HS-5 (cell line): ENCODE data around the gene GPR160.
"Not testable (repeated sequence)": the region's sequence is repeated elsewhere in the genome, so short reads cannot be mapped to it uniquely, and the experiment has no call there.

ENCODE experiments used
- DNase-seq: peaks from one replicate; pipeline ENCODE4 v3.0.0-alpha.2; 2012; ENCODE audit warnings: low read depth

GPR160 gene

DNA sequence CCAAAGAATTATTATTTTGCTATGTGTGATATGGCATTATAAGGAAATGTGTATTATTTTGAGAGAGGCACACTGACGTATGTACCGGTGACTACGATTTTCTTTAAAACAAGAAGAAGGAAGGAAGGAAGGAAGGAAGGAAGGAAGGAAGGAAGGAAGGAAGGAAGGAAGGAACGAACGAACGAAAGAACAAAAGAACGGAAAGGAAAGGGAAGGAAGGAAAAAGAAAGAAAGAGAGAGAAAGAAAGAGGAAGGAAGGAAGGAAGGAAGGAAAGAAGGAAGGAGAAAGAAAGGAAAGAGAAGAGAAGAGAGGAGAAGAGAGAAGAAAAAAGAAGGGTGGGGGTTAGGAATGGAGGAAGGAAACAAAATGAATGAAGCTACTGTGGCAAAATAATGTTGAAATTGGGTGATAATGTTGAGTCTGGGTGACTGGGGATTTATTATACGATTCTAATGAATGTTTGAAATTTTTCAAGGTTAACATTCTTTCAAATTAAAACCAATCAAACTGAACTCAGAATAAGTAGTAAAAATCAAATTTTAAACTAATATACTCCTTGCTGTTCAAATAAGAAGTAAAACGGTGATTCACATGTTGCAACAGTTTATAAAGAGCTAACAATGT lies 73.5 kb downstream of the GPR160 start:
- no peak for DNase-seq

DNA sequence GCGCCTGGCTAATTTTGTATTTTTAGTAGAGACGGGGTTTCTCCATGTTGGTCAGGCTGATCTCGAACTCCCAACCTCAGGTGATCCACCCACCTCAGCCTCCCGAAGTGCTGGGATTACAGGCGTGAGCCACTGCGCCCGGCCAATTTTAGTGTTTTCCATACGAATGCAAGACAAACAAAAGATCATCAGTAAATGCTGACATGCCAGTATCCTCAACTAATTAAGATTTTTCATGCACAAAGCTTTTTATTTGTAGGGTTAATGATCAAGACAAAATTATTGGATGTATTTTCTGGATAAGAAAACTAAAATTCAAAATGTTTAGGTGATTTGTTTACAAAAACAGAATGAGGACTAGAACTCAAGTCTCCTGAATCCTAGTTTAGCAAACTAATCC lies 76.4 kb downstream of the GPR160 start:
- not testable (repeated sequence) for DNase-seq

DNA sequence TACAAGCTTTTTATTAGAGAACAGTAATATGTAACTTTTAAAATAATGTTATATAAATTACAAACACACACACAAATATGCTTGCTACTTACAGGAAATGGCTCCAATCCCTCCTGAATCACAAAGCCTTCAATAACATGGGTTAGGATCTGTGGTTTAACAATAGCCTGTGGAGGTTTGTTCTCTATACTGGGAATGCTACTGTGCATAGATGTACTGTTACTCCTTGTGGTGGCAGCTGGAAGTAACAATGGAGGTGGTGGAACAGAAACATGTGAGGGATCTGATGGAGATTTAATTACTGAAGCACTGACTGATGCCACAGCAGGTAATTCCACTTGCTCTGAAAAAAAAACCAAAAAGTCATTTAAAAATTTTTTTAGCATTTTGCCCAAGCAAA lies 79.3 kb downstream of the GPR160 start:
- DNase-seq = no peak

DNA sequence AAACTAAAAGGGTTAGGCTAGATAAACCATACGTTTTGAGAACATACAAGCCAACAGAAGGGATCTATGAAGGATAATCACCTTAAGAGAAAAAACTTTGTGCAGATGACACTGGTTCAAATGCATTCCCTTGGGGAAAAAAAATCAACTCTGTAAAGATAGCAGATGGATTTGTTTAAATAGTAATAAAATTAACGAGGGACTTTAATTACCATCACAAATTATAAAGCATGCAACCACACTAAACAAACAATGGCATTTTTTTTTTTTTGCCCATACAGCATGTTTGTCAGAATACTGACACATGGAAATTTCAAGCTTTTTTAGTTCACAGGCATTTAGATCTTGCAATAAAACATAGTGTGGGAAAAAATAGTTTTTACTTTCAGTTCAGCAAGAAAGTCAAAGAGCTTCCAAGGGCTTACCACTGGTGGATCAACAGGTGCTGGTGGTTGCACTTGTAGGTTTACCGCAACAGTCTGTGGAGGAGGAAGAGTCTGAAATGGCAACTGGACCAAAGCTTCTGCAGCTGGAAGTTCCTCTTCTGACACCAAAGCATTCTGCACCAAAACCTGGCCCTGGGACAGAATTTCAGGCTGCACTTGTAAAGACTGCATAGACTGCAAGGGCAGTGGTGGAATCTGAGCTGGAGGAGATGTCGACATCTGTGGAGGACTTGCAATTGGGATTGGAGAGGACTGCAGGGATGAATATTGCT lies 90.6 kb downstream of the GPR160 start:
- DNase-seq = no peak

DNA sequence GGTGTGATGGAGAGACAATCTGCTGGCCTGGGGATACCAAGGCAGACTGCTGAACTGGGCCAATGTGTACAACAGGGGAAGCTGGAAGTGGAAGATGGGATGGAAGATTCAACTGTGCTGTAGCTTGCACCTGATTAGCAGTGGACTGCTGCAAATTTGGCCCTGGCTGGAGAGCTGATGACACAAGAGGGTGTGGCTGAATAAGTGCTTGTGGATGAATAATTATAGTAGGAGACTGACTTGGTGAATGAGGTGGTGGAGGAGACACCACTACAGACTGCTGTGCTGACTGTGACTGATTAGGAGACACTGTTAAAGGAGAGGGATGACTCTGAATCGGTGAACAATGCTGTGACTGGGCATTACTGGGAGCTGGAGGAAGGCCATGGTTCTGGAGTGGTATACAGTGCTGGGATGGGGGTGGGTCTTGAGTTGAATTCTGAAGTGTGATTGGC lies 91.2 kb downstream of the GPR160 start:
- DNase-seq = peak; percentile 39

DNA sequence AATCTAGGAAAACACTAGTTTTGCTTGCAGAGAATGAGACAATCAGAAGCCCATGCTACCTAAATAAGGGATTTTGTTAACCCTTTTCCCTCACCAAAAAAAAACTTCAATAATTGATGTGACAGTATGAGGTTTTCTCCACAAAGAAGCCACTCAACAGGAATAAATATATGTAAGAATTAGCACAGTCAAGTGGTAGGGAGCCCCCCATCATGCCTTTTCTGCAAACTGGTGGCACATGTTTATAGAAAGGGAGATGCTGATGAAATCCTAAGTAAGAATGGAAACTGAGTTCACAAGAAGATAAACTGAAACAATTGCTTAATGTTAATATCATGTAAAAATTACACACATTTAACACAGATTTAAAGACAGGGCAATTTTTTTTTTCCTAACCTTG lies 92.7 kb downstream of the GPR160 start:
- no peak for DNase-seq

DNA sequence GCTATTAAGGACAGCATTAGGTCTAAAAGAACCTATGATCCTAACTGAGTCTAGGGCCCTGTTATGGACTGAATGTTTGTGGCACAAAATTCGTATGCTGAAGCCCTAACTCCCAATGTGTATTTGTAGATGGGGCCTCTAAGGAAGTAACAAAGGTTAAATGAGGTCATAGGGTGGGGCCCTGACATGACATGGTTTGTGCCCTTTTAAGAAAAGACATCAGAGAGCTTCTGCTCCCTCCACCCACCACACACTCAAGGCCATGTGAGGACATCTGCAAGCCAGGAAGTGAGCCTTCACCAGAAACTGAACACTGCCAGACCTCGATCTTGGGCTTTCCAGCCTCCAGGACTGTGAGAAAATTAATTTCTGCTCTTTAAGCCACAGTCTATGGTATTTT lies 94.5 kb downstream of the GPR160 start:
- DNase-seq = no peak
